HG02943 (cell line): ENCODE results near the gene BRMS1.

Experiments used
- ATAC-seq: cut with Tn5 transposase; IDR thresholded peaks from one replicate; pipeline ENCODE4 v1.9.1; 2021; ENCODE audit warnings: mild to moderate bottlenecking, low read depth, moderate library complexity; ENCODE audit not compliant: unreplicated experiment

Gene BRMS1

GRCh38 chr11:66338276-66339161, 6.4 kb downstream of the BRMS1 start:
- no peak for ATAC-seq

GRCh38 chr11:66337103-66337899, 7.6 kb downstream of the BRMS1 start:
- ATAC-seq = no peak

GRCh38 chr11:66336234-66337102, 8.4 kb downstream of the BRMS1 start, which contains the start of gene RIN1:
RIN1 (minus strand) TSS chr11:66336434; CDS start chr11:66336402, 32 bp downstream.
- ATAC-seq = no peak

- ATAC-seq = no peak
Measured at GRCh38 chr11:66335531-66336233, 9.2 kb downstream of the BRMS1 start.

GRCh38 chr11:66334605-66335442, 10.1 kb downstream of the BRMS1 start:
- ATAC-seq = no peak

GRCh38 chr11:66333896-66334604, 10.9 kb downstream of the BRMS1 start:
- no peak for ATAC-seq

GRCh38 chr11:66333220-66333877, 11.6 kb downstream of the BRMS1 start:
- no peak for ATAC-seq

- ATAC-seq = no peak
Measured at GRCh38 chr11:66332371-66333219, 12.3 kb downstream of the BRMS1 start.

- no peak for ATAC-seq
Measured at GRCh38 chr11:66331542-66332370, 13.1 kb downstream of the BRMS1 start.

GRCh38 chr11:66330931-66331330, 14.0 kb downstream of the BRMS1 start:
- no peak for ATAC-seq

GRCh38 chr11:66329165-66329673, 15.7 kb downstream of the BRMS1 start:
- no peak for ATAC-seq

GRCh38 chr11:66328302-66329144, 16.4 kb downstream of the BRMS1 start:
- ATAC-seq = no peak

- ATAC-seq = no peak
Measured at GRCh38 chr11:66328031-66328301, 16.9 kb downstream of the BRMS1 start.

GRCh38 chr11:66327171-66328030, 17.5 kb downstream of the BRMS1 start:
- no peak for ATAC-seq
